GM21381 (cell line): ENCODE data around the gene RIIAD1.

Experiments used
- ATAC-seq: cut with Tn5 transposase; IDR thresholded peaks from one replicate; pipeline ENCODE4 v1.9.1; 2021; ENCODE audit warnings: mild to moderate bottlenecking, moderate library complexity; ENCODE audit not compliant: unreplicated experiment

The RIIAD1 gene

DNA sequence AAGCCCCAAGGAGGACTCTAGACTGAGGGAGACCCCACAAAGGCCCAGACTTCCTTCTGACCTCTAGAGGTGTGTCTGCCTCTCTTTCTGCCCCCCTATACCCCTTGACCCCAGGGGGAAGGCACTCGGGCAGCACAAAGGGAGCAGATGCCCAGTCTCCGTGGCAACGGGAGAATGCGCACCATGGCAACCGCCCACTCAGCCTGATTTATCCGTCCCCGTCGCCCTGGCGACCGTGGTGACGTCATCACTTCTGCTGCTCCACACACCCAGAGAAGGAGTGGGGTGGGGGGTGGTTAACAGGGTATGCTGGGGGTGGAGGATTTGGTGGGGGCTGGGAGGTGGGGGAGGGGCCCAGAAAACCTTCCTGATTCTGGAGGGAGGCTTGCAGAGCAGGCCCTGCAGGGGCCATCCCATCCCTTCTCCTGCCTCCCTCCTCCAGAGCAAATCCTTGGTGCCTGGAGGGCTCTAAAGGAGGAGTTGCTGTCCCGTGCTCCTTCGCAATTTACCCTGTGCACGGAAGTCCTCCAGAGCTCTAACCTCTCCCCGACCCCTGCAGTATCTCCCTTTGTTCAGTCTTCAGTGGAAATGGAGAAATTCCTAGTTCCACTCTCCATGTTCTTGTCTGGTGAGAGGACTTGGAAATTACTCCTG is 11.0 kb upstream of the RIIAD1 start:
- ATAC-seq: no peak

DNA sequence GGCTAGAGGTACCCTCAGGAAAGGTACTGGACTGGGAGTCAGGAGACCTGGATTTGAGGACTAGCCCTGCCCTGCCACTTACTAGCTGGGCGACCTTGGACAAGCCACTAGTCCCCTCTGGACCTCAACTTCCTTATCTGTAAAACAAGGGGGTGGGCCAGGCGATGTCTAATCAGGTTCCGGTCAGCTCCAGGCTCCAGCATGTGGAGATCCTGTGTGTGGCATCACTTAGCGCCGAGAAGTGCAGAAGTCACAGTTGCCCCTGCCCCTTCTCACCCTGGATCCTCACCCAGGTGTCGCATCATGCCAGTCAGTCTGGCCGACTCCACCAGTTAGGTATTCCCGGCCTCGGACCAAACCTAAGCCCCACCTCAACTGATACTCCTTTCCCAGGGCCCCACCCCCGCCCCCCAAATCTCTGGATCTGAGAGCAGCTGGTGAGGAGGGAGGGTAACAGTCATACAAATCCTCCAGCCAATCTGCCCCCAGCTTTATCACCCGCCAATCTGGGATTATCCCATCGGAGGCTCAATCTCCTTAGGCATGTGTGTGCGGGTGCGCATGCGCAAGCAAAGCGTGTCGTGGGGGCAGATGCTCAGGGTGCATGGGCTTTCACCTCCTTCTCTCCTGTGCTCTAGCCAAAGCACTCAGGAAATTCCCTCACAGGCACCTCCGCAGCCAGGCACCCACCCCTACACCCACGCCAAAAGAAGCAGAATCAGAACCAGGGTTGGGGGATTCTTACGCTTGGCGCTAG is 10.1 kb upstream of the RIIAD1 start:
- no peak for ATAC-seq

DNA sequence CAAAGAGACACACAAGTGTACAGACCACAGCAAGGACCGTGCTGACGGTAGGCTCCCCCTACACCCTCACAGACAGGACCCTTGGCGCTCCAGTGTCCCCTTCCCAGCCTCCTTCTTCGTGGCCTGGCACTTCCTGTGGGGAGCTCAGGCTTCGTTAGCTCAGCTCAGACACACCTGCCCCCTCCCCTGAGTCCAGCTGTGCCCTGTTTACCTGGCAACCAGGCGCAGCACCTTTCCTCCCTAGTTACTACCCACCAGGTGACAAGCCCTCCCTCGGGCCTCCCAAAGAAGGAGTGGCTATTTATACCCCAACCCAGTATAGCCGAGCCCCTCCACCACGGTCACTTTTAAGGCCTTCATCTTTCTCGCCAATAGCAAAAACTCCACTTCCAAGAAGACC is 9.4 kb upstream of the RIIAD1 start:
- ATAC-seq: no peak

DNA sequence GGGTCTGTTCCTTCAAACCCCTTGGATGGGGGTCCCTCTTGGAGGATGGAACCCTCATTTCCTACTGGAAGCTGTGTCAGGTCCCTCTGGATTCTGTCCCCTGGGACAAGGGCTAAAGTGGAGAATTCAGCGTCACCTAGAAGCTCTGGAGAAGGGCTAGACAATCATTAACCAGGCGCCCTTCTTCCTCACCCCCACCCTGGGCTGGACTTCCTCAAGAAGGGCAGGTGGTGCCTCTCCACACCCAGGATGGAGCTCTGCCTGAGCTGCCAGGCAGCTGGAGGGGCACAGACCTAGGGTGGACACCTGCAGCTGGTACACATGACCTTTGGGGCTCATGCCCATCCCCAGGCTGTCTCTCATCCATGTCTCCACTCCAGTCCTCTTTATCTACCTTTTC is 8.3 kb upstream of the RIIAD1 start:
- ATAC-seq: no peak

DNA sequence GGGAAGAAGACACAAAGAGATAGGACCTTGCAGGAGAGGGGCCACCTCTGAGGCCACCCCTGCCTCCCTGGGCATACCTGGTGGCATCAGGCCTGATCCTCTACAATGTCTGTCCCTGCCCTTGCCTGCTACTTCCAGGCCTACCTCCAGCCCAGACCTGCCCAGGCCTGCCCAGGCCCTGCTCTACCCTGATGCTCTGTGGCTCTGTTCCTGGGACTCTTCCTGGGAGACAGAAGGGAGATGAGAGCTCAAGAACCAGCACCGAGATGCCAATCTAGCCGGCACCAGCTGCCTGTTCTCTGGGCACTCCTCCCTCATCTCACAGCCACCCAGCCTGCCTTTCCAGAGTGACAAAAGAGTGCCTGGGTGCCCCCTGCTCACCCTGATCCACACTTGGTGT is 7.4 kb upstream of the RIIAD1 start:
- ATAC-seq: no peak

DNA sequence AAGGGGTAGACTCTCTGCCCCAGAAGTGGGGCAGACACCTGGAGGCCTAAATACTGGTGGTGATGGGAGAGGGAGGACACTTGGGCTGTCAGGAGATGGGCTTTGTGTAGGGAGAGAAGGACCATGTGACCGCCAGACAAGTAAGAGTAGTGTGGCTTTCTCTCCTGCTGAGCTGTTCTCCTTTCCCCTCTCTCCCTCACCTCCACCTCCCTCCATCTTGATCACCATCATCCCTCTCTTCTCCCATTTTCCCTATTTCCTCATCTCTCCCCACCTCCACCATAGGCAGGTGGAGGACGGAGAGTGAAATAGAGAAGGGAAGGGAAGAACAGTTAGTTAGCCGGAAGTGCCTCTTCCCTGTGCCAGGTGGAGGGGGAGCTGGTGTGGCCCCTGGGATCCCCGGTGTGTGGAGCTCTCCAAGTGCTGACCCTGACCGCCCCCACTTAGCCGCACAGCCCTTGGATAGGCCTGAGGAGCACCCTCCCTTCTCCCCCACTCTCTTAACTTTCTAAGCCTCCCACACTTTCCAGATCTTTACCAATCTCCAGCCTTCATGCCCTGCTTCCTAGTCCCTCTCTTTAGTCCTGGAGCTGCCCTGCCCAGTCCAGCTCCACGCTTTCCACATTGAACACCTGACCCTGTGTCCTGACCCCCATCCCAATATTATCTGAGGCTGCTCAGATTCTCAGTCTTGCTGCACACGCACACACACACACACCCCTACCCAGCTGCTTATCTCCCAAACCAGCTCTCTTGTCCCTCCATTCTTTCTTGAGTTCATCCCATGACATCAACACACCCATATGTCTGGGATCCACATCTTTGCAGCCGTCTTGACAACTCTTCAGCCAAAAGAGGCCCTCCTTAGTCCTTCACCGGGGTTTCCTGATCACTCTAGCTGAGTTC is 6.2 kb upstream of the RIIAD1 start:
- ATAC-seq: no peak

DNA sequence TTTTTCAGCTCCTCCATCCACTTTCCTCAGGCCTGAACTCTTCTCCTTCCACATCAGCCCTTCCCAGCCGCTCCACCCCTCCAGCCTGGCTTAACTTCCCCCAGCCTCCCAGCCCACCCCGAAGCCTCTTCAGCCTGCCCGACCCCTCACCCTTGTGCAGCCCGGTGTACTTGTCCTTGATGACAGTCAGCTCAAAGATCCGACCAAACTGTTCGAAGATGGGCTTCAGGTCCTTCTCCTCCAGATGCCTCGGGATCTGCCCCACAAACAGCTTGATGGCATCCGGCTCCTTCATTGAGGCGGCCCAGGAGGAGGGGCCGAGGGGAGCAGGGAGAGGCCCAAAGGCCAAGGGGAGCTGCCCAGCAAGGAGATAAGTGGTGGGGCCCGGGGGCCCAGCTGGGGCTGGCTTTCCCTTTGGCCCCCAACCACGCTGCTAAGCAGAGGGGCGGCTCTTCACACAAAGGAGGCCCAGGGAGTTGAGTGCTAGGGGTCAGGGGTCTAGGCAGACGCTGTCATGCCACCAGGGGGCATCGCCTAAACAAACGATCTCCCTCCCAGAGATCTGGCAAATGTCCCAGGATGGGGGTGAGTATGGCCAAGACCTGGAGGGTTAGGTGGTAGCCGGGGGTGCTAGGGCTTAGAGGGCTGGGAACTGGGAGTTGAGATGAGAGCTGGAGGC is 5.5 kb upstream of the RIIAD1 start:
- ATAC-seq: no peak

DNA sequence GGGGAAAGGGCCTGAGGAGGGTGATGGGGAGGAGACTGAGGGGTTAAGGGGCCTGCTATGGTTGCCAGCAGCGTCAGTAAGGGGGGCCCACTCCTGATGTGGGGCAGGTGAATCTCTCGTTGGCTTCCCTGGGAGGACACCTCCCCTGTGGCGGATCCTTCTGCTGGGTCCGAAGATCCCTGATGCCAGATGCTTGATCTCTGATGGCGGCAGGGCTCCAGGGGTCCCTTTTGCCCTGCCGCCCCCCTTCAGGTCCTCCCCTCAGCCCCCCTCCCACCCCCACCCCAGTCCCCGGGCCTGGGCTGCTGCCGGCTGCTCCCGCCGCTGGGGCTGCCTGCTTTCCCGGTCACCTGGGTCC is 4.9 kb upstream of the RIIAD1 start:
- no peak for ATAC-seq

DNA sequence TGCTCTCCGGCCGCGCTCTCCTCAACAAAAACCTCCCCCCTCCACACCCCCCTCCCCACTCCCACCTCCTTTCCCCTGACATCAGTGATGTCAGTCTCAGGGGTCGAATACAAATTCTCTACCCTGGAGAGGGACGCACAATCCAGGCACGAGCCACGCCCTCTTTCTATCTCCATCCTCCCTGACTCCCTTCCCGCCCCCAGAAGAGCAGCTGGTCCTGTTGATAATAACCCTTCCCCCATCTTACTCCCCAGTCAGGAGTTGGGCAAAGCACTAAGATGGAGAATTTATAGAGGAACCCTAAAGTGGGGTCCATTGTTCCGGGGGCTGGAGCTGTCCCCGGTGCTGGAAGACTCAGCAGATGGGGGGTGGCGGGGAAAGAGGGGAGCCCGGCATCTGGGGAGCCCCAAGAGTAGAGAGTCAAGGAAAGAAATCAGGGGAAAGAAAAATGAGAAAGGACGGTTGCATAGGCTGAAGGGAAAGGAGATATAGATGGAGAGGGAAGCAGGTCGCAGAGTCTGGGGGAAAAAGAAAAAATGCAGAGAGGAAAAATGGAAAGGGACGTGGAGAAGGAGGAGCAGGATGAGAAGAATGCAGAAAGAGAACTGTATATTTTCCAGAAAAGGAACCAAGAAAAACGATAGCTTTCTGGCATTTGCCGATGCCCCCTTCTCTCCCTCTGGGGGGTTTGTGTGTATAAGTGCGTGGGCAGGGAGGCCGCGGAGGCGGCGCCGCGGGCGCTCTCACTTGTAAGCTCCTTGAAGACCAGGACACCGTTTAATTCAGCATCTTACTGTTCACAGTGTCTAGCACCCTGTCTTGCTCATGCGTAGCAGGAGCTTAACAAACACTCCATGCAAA is 4.3 kb upstream of the RIIAD1 start, which contains the start of gene CELF3:
TSS of gene CELF3 (minus strand) at position 33 of the 861 bp plus-strand sequence. CDS start 783 bp downstream, outside the sequence.
- no peak for ATAC-seq

DNA sequence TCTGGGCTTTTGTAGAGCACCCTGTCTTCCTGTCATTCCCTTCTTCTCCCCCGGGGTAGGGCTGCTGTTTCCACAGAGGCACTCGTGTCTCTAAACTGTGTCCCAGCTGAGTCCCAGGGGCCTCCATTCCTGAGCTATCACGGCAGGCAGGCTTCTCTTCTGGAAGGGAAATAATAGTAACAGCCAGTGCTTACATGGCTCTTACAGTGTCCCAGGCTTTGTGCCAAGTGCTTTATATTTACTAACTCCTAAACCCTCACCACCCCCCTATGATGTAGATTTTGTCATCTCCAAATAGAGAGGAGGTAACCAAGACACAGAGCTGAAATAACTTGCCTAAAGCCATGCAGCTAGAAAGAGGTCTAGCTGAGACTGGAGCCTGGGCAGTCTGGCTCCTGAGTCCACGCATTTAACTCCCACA is 3.3 kb upstream of the RIIAD1 start:
- ATAC-seq: no peak

DNA sequence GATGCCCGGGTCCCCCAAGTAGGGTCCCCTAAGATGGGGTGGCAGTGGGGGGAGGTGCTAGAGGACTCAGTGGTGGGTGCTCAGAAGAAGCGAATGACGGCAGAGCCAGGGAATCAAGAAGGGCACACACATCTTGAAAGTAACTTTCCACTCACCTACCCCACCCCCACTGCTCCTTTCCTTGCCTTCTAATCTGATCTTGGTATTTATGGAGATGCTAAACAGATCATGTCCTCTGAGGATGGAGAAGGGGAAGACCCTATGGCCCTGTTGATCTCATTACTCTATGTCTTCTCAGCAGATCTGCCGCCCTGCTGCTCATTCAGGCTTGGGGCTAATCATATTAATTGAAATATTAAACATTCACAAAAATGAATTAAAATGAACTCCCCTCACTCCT is 2.7 kb upstream of the RIIAD1 start:
- no peak for ATAC-seq

DNA sequence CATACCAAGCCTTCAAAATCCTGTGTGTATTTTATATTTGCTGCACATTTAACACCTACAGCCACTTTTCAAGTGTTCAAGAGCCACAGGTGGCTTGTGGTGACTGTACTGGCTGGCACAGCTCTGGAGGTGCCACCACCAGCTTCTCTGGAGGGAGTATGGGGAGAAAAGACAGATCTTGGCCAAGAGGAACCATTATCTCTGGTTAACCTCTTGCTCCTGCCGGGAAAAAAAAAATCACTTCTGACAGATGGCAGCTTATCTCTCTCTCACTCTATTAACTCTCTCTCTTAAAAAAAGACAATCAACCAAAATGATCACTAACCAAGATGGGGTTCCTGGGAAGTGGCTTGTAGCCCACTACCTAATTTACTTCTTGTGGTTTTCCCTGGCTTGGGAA is 1.2 kb upstream of the RIIAD1 start:
- no peak for ATAC-seq

DNA sequence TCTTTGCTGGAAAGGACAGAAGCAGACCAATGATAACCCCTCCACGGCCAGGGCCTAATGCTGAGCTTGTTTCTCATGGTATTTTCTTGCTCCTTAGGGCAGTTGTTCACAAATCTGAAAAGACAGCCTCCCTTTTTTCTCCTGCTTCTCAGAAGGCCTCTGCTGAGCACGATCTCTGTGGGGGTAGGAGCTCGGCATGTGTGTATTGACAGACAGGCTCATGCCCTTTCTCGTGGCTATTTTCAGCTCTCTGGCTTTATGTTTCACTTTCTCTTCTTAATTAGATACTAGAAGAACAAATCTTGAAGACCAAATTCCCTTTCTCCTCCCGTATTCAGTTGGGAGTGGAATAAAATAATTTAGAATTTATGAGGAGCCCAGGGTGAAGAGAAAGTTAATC is 768 bp upstream of the RIIAD1 start:
- peak; percentile 63 for ATAC-seq

DNA sequence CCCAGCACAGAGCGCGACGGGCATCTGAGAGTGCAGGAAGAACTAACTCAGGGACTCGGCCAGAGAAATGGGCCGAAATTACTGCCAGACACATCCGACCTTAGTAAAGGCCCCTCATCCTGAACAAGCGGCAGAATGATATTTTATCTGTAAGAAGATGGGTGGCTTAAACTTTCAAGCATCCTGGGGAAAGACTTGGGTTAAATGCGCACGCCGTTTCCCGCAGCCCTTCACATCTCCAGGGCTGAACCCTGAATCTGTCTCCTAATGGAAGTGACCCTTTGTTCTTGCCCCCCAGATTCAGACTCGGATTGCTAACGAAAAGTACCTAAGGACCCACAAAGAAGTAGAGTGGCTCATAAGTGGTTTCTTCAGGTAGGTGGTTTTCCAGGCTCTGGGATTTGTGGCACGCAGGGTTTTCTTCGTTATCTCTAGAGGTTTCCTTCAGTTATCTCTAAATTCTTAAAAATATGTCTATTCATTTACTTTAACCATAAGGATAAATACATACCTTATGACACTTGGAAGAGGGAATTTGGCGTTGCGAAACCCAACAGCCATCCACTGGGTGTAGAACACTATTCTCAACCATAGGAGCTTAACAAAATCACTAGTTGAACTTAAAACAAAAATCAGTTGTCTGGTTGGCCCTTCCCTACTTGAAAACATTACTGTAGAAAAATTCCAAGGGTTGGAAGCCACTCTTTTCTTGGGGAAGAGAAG is 627 bp downstream of the RIIAD1 start:
- no peak for ATAC-seq

DNA sequence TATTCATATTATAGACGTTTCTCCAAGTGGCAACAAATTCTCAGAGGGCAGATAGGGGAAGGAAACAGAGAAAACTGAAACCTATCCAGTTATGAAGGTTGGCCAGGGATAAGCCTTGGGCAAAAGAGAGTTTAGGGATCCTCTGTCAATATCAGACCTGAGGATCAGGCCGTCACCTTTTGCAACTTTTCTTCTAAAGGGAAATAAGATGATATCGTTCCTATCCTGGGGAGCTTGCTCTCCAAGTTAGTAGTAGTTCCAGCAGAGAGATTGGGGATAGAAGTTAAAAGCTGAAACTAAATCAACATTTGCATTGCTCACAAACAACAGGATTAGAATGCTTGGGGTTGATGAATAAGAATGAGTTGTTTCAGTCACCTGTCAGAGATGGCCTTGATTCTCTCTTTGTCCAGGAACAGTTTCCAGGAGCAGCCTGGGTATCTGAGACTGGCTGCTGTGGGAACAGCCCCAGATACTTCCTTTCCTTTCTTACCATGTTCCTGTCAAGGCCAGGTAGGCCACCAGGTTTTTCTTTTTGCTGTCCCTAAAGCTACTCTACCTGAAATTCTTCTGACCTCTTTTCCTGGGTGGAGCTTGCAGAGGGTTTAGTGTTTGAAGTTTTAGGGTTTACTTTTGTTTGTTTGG is 2.5 kb downstream of the RIIAD1 start:
- no peak for ATAC-seq

DNA sequence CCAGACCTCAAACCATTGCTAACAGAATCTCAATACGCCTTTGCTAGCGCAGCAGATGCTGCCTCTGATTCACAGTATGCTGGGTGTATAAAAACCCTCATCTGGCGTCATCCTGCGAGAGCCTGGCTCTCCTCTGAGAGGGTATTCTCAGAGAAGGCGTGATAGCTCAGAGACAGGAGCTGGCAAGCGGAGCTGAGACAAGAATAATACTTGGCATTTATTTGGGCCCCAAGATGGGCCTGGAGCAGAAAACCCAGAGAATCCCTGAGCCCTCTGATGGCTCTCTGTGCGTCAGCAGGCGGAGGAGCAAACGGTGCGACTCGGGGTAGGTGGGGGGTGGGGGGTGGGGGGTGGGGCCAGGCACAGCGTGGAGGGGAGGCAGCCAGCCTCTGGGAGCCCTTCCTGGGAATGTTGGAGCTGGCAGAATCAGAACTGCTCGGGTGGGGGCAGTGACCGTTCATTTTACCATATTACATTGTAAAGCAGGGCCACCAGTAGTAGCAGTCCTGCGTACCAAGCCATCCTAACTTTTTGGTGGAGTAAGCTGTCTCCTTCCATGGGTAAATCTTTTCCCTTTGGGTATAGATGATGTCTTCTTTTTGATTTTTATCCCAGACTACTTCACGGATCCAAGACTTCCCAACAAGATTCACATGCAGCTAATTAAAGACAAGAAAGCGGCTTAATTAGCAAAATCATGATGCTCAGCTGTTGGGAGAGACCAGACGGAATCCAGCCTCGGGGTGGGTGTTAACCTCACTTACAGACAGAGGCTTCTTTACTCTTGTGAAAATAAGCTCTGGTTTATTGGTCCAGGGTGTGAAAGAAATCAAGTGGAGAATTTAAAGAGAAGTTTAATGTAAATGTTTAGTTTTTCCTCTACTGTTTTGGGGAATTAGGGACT is 7.1 kb downstream of the RIIAD1 start:
- ATAC-seq: no peak

DNA sequence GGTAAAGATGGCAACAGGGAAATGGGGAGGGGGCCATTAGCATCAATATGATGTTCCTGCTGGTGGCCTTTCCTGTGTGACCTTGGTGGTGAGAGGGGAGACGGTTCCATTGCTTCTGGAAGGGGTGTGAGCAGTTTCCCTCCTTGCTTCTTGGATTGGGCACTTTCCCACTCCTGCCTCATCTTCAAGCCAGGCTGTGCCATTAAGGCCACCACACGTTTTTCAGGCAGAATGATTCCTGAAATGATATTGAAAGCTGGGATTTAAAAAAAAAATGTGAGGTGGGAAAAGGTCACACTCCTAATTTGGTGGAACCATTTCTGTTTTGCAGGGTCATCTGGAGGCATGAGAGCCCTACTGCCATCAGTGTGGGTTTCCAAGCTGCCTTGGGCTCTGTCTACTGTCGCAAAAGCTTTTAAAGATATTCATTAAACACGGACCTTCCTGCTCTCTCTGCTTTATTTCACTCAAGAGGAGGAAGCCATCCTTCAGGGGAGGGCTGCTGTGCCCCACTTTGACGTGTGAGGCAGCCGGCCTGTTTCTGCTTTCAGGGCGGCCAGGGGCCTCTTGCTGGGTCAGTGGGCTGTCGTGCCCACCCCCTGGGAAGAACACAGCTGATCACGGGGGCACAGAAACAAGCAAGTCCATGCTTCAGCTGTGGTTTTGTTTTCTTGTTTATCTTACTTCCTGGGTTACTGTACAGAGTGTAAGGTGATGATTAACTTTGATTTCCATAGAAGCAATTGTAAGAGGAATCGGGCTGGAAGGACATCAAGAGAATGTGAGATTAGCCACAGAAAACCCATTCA is 8.0 kb downstream of the RIIAD1 start:
- ATAC-seq: no peak
